Coronary artery (tissue), 2 donors: ENCODE measurements around the gene JUND.
A peak's percentile ranks its signal among the peaks of the same experiment; 100 is the strongest.

Source experiments
- DNase-seq: peaks from one replicate; pipeline ENCODE4 v3.0.0-alpha.2; 2017; ENCODE audit warnings: low spot score
- H3K27ac ChIP-seq, 2 donors: fragments of 200-600 bp; sonication (generic); one replicate each; pipeline ENCODE4 v1.5.1; 2016 to 2019
- H3K4me3 ChIP-seq: fragments of 200-600 bp; sonication (generic); 2 replicates; pipeline ENCODE4 v1.5.1; 2016; ENCODE audit warnings: mild to moderate bottlenecking, moderate library complexity
- CTCF ChIP-seq: fragments of 200-600 bp; sonication (generic); IDR thresholded peaks from one replicate; pipeline ENCODE4 v1.5.1; 2019; ENCODE audit warnings: antibody characterized with exemption

Gene JUND

GRCh38 chr19:18274219-18274780 lies 7.1 kb downstream of the JUND start, which contains the start of gene IQCN:
TSS of gene IQCN (minus strand) at chr19:18274452. CDS start at chr19:18269478, 4,974 bp downstream.
- DNase-seq: no peak
- H3K4me3 ChIP-seq: peak within 1 kb of the TSS; percentile 46
- peak within 1 kb of the TSS; percentile 83 to 88 for H3K27ac ChIP-seq
- no peak for TF ChIP-seq CTCF

- no peak for DNase-seq
- Histone ChIP-seq H3K27ac (peak overlapping the region; percentile 83 to 88), H3K4me3 (no peak overlapping the region)
- TF ChIP-seq CTCF: no peak
Measured at GRCh38 chr19:18273561-18274218, 7.7 kb downstream of the JUND start.

- TF ChIP-seq CTCF: no peak
- no peak for DNase-seq
- Histone ChIP-seq H3K4me3 (no peak overlapping the region), H3K27ac (no peak overlapping the region)
Measured at GRCh38 chr19:18271433-18271841, 10.0 kb downstream of the JUND start.

- DNase-seq: no peak
- no peak overlapping the region for H3K4me3 ChIP-seq
- no peak for TF ChIP-seq CTCF
- H3K27ac ChIP-seq: no peak overlapping the region
Measured at GRCh38 chr19:18270326-18270725, 11.1 kb downstream of the JUND start.

GRCh38 chr19:18269070-18269723 lies 12.2 kb downstream of the JUND start:
- Histone ChIP-seq H3K4me3 (no peak overlapping the region), H3K27ac (no peak overlapping the region)
- TF ChIP-seq CTCF: no peak
- no peak for DNase-seq

GRCh38 chr19:18266771-18267686 lies 14.4 kb downstream of the JUND start:
- H3K27ac ChIP-seq: no peak overlapping the region
- no peak for DNase-seq
- no peak overlapping the region for H3K4me3 ChIP-seq
- no peak for TF ChIP-seq CTCF
